ENCODE measurements around the gene UBE2G2.

Gene UBE2G2

DNA sequence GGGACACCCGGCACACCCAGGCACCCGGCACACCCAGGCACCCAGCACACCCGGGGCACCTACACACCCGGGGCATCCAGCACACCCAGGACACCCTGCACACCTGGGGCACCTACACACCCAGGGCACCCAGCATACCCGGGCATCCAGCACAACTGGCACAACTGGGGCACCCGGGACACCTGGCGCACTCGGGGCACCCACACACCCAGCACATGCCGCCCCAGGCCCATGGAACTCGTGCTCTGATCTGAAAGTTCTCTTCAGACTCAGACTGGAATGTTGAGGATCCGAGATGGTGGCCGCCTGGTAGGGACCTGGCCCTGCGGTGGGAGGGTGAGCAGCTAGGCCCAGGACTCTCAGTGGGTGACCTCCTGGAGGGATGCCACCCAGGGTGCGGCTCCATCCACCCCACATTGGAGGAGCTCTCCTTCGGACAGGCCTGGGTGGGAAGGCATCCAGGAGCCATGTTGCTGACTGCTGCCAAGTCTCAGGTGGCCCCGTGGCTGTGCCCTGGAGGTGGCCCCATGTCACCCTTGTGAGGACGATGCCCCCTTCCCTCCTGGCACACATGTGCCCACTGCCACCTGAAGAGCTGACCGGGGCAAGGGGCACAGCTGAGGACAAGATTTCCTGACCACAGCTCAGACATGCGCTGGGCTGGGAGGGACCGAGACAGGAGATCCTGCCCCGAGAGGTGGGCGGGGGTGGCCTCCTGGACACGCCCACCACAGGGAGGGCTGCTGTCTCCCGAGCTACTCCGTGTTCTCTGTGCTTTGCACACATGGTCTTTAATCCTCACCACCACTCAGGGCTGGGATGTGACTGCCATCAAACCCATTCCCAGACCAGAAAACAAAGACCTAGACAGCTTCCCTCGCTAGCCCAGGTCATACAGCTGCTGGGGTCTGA, 37.0 kb downstream of the UBE2G2 start:
- no peak for DNase-seq (ENCODE audit: low read depth, low spot score)

DNA sequence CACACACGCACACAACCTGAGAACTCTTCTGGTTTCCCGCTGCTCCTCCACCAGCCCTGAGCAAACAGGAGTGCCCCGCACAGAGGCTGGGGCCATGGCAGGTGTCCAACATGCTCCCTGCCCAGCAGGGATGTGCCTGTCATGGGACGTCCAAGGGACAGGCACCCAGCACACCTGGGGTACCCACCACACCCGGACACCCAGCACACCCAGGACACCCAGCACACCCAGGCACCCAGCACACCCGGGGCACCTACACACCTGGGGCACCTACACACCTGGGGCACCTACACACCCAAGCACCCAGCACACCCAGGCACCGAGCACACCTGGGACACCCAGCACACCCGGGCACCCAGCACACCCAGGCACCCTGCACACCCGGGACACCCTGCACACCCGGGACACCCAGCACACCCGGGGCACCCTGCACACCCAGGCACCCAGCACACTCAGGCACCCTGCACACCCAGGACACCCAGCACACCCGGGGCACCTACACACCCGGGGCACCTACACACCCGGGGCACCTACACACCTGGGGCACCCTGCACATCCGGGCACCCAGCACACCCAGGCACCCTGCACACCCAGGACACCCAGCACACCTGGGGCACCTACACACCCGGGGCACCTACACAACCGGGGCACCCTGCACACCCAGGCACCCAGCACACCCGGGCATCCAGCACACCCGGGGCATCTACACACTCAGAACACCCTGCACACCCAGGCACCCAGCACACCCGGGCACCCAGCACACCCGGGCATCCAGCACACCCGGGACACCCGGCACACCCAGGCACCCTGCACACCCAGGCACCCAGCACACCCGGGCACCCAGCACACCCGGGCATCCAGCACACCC, 37.9 kb downstream of the UBE2G2 start:
- no peak for DNase-seq (ENCODE audit: low read depth, low spot score)

DNA sequence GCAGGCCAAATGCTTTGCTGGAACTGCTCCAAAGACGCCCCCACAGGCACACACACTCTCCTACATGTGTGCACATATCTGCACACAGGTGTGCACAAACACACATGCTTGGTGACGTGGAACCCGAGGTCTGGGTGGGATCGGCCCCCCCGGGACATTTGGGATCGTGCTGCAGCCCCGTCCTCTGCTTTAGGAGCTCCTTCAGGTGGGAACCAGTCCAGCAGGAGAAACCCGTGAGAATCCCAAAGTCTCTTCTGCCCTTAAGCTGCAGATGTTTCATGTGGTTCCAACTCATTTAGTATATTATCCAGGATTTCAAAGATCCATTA, 38.6 kb downstream of the UBE2G2 start:
- no peak for DNase-seq (ENCODE audit: low read depth, low spot score)

DNA sequence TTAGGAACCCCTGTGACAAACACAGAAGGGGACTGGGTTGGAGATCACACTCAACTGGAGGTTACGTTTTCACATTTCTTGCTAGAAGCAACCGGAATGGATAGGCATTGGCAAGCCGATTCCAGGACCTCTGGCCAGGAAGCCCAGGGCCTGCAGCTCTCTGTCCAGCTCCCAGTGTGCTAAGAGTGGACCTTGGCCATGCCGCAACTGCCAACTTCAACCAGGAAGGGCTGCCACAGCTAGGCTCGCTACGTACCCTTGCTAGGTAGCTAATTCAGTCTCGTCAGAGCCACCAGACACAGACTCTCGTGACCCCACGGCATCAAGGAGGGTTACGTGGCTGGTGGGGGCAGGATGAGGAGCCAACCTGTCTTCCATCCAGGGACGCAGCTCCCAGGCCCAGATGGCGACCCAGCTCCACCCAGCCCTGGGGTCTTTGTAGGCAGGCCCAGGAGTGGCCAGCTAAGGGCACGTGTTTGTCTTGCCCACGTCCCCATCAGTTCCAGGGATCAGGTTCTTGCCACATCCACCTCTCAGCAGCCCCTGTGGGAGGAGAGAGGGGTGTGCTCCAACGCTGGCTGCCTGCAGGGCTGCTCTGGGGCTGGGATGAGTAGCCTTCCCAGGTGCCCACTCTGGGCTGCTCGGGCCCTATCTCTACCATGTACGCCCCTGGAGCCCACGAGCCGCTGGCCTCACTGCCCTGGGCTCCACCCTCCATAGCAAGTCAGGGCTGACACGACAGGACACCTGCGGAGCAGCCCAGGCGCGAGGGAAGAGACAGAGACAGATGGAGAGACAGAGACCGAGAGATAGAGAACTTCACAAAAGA, 39.2 kb downstream of the UBE2G2 start:
- DNase-seq (ENCODE audit: low read depth, low spot score), result no peak

DNA sequence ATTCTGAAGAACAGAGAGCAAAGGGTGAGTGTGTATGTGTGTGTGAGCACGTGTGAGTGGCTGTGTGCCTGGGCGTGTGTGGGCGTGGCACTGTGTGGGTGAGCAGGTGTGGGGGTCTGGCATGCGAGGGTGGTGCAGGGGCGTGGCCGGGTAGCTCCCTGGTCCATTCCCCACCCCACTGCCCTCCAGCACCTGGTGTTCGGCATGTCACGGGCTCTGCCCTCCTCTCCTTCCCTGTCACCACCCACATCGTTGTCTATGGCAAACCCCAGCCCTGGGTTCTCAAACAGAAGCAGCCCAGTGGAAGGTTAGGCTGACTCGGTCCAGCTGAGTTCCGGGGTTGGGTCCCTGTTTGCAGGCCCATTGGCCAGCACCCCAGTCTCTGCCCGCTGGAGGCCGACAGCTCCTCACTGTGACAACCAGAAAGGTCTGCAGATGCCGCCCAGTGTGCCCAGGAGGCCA, 39.8 kb downstream of the UBE2G2 start:
- no peak for DNase-seq (ENCODE audit: low read depth, low spot score)

DNA sequence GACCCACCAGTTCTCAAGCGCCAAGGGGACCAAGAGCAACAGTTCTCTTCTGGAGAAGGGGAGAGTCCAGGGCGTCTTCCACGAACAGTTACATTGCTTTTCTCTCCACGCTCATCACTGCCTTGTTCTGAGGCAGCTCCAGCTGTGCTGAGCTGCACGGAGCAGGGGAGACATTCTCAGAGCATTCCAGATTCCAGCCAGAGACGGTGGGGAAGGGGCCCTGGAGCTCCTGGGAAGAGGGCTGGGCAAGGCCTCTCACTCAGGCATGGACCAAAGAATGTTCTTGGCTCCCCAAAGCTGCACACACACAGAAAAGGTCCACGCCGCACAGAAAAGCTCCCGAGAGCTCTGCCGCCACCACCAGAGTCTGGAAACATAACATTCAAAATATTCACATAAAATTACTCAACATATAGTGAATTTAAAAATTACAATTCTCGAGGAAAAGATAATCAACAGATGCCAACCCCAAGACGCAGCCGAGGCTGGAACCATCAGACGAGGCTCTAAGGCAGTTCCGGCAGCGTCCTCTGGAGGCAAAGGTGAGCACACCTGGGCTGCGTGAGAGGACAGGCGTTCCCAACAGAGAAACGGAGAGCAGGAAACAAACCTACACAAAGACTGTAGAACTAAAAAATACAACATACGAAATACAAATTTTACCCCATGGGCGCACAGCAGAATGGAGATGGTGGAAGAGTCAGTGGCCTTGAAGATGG, 40.5 kb downstream of the UBE2G2 start:
- no peak for DNase-seq (ENCODE audit: low read depth, low spot score)

DNA sequence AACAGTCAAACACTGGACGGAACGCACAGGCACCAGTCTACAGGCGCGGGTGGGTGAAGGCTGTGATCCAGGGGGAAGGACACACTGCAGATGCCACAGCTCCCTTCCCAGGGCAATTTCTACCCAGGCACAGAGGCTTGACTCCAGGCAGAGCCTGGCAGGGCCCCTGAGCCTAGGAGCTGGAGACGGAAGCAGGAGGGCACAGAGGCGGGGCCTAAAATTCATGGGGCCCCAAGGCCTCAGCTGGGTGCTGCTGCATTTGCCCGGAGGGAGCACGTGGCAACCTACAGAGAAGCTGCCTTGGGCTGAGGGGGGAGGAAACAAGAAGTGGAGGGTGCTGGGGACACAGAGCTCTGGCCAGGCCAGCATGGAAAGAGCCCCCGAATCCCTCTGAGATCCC, 41.2 kb downstream of the UBE2G2 start:
- DNase-seq (ENCODE audit: low read depth, low spot score), result no peak

DNA sequence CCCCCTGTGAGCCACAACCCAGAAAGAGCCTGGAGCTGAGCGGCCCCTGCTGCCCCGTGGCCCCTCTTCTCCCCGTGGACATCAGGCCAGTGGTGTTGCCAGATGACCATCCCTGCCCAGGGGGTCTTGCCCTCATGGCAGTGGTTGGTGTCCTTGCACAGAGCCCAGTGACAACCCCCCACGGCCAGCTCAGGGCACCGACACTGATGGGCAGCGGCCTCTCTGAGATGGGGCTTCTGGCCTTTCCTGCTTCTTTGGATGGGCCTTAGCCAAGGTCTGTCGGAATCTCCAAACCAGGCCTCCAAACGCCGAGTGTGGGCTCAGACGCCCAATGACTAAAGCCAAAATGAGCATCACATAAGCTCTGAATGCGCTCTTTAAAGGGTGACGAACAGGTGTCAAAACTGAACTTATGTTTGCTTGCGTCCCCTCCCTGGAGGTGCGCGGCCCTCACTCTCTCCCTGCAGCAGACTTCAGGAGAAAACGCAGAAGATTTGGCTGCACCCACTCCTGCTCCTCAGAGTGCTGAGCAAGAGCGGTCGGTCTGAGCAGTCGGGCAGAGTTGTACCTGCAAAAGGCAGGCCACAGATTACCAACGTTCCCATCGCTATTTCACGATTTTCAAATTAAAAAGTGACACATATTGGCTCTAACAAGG, 41.9 kb downstream of the UBE2G2 start:
- DNase-seq (ENCODE audit: low read depth, low spot score), result no peak

DNA sequence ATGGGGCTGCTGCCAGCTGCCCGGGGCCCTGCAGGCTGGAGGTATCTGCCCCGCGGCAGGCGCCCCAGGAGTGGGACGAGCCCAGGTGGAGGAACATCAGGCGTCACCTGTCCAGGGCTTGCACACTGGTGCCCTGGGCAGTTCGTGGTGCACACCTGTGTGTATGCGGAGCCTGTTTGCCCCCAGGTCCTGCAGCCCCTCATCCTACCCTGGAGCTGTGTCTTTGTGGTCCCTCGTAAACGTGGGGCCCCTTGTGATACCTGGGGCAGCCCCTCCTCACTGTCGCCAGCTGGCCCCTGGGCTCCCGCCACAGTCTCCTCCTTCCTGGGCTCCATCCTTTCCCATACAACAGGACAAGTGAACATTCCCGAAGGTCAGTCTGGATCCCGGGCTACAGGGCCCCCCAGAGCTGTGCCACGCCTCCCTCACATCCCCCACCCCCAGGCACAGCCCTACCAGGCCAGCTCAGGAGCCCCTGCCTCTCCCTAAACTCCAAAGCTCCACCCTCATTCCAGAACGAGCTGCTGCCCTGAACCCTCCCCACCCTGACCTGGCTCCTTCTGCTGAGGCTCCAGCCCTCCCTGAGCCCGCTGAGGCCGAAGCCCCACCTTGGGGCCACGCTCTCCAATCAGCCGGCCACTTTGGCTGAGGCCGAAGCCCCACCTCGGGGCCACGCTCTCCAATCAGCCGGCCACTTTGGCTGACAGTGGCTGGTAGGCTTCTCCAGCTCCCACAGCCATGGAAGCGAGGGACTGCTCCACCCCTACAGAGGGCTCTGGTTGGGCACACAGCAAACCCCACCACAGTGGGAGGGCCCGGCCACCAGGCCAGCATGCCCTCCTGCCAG, 42.6 kb downstream of the UBE2G2 start:
- no peak for DNase-seq (ENCODE audit: low read depth, low spot score)

DNA sequence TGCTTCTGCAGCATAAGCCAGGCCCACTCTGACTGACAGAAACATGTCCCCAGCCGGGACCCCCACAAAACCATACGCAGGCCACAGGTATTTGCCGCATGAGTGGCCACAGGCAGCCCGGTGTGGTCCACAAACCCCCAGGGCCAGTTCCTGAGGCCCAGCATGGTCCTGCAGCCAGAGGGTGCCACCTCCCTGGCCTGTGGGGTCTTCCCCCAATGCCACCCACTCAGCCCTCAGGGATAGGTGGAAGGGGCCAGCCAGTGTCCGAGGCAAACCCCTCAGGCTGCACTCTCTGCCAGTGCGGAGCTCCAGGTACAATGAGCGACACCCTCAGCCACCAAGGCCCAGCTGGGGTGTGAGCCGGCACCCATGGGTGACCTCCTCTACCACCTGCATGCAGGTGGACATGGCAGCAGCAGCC, 43.5 kb downstream of the UBE2G2 start:
- no peak for DNase-seq (ENCODE audit: low read depth, low spot score)

DNA sequence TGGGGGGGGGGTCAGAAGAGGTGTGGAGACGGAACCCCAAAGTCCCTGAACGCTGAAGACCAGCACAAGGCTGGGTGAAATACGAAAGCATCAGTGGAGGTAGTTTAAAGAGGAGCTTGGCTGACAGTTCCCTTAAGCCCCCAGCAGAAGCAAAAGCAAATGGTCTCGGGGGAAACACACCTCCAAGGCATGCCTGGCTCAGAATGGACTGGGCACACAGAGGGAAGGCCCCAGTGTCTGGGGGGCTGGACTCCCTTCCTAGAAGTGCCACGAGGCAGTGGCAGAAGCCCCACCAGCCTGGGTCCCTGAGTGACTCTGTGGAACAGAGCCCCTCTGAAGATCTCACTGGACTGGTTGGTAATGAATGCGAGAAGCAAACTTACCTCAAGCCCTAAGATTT, 43.9 kb downstream of the UBE2G2 start:
- no peak for DNase-seq (ENCODE audit: low read depth, low spot score)

DNA sequence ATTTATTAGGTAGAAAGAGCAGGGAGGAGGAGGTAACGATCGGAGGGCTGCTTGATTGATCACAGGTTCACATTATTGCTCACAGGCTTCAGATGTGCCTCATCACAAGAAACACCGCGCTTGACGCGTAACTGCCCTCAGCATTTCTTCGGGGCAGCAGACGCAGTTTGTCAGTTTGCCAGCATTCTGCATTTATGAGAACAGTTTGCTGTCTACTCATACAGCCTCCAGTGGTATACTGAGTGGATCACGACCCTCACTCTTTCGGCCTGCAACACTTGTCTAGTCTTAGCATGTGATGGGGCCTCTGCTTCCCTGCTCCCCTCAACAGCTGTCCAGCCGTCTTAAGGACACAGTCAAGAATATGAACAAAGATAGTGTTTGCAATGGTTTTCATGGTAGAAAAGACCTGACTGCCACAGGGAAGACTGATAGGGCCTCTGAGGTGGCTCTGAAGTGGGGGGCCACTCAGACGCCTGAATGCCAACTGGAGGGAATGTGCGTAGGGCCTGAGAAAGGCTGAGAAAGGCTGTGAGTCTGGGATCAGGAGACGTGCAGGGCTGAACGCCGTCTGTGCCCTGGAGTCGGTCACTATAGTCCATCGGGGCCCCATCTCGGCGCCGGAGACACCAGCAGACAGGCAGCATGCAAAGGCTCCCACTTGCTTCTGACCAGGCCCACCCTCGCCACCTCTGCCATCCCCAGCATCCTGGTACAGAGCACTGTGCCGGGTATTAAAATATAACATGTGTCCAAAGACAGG, 45.0 kb downstream of the UBE2G2 start:
- no peak for DNase-seq (ENCODE audit: low read depth, low spot score)

DNA sequence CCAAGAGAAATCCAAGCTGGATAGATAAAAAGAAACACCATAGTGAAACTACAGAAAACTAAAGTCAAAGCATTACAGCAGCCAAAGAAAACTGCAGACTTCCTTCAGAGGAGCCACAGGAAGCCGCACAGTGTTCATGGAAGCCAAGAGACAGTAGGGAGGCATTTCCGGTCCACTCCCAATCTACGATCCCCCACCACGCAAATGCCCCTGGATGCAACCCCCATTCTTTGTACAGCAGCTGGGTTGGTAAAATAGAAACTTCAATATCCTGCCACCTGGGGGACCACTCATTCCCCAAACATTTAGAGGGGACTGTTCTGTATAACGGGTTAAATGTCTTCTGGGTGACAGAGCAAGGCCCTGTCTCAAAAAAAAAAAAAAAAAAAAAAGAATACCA, 46.4 kb downstream of the UBE2G2 start:
- DNase-seq (ENCODE audit: low read depth, low spot score), result no peak

DNA sequence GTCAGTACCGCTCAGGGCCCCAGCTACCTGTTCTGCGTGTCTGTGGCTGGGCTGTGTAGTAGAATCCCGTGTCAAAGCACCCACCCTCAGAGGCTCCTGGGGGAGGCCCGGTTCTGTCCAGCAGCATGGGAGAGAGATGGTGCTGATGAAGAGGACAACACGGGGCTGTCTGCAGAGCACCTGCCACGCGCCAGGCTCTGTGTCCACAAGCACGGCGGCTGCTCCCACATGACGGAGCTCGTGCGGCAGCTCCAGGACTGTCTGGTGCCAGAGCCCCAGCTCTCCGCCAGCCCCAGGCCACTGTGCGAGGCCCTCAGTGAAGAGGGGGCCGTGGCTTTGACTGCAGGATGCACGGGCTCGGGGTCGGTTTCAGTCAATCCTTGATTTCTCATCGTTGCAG, 48.3 kb downstream of the UBE2G2 start:
- no peak for DNase-seq (ENCODE audit: low read depth, low spot score)

DNA sequence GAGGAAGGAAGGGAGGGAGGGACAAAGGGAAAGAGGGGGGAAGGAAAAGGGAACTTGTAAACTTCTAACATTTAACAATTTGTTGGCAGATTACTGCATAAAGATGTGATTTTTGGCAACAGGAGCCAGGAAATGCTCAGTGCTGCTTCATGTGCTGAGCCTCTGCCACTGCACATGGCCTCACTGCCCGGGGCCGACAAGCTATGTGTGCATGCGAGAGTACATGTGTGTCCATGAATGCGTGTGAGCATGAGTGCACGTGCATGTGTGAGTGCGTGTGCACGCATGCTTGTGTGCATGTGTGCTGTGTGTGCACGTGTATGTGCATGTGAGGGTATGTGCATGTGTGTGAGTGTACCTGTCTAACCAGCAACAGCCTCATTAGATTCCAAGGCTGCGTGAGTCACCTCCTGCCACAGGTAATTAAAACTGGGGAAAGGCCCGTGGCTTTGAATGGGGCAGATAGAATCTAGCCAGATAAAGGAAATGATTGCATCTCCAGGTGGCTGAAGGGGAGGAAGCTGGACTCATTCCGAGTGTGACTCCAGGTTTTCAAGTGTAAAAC, 48.9 kb downstream of the UBE2G2 start:
- DNase-seq (ENCODE audit: low read depth, low spot score), result no peak

DNA sequence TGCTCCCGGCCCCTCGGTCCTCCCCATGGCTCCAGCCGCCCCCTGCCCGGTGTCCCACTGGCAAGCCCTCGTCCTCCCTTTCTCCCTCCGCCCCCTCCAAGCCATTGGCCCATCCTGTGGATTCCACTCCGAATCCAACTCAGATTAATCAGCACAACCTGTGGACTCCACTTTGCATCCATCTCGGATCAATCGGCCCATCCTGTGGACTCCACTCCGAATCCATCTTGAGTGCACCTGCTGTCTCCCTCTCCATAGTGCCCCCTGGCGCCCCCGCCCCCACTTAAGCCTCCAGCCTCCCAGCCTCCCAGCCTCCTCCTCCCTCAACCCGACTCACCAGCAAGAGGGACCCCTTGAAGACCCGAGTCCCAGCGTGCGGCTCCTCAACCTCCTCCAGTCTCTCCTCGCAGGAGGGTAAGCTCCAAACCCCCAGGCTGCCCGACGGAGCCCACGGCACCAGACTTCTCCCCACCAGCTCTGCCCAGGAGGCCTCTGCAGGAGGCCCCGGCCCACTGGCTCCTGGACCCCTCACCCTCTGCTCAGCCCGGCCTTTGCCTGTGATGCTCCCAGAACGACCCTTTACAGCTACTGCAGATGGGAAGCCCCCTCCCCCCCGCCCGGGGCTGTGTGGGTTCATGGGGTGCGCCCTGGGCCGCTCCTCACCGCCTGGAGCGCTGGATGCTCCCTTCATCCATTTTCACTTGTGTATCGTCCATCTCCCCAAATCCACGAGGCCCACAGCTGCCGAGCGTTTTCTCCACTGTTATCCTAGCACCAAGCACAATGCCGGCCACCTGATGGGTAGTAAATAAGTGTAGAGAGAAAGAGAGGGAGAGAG, 49.6 kb downstream of the UBE2G2 start:
- no peak for DNase-seq (ENCODE audit: low read depth, low spot score)

DNA sequence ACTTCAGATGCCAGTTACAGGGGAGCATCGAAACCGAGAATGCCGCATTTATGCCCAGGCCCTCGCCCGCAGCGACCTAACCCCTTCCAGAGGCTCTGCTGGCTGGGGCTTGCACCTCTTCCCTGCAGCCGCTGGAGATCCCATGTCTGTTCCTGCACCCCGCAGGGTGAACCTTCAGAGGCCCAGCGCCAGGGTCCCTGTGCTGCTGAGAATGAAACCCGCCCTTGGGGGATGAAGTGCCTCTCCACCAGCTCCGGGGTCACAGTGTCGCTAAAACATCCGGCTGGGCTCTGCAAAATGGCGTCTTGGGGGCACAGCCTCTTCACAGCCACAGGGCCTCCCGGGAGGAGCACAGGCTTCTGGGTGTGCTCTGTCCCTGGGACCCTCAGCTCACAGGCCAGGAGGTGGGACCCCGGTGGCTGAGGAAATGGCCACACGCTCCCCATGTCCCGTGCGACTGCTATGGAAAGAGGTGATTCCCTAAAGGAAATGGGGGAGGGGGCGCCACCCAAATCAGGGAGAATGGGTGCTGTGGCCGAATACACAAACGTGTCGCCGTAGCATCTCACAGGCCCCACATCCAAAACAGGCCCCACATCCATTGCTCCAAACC, 50.3 kb downstream of the UBE2G2 start:
- no peak for DNase-seq (ENCODE audit: low read depth, low spot score)

Data from iPS DF 19.7 (cell line).